ENCODE measurements around the gene MTMR1.

Gene MTMR1

GRCh38 chrX:150697641-150698040 is 4.4 kb downstream of the MTMR1 start:
- DNase-seq: no peak

GRCh38 chrX:150698981-150699380 is 5.8 kb downstream of the MTMR1 start:
- DNase-seq: no peak

- no peak for DNase-seq
Measured at GRCh38 chrX:150700107-150700506, 6.9 kb downstream of the MTMR1 start.

- no peak for DNase-seq
Measured at GRCh38 chrX:150701377-150701776, 8.2 kb downstream of the MTMR1 start.

- DNase-seq: no peak
Measured at GRCh38 chrX:150702966-150703694, 9.9 kb downstream of the MTMR1 start.

- no peak for DNase-seq
Measured at GRCh38 chrX:150703695-150703974, 10.4 kb downstream of the MTMR1 start.

- DNase-seq: no peak
Measured at GRCh38 chrX:150704030-150704613, 10.9 kb downstream of the MTMR1 start.

GRCh38 chrX:150712619-150713018 is 19.4 kb downstream of the MTMR1 start:
- no peak for DNase-seq

- no peak for DNase-seq
Measured at GRCh38 chrX:150715184-150715583, 22.0 kb downstream of the MTMR1 start.

GRCh38 chrX:150719621-150720020 is 26.4 kb downstream of the MTMR1 start:
- no peak for DNase-seq

GRCh38 chrX:150729956-150730355 is 36.8 kb downstream of the MTMR1 start:
- DNase-seq: no peak

- no peak for DNase-seq
Measured at GRCh38 chrX:150730719-150731118, 37.5 kb downstream of the MTMR1 start.

GRCh38 chrX:150731795-150732194 is 38.6 kb downstream of the MTMR1 start:
- no peak for DNase-seq

- DNase-seq: no peak
Measured at GRCh38 chrX:150736475-150736874, 43.3 kb downstream of the MTMR1 start.

GRCh38 chrX:150752124-150752523 is 58.9 kb downstream of the MTMR1 start:
- DNase-seq: no peak

GRCh38 chrX:150753357-150753756 is 60.2 kb downstream of the MTMR1 start:
- no peak for DNase-seq

- no peak for DNase-seq
Measured at GRCh38 chrX:150753968-150754367, 60.8 kb downstream of the MTMR1 start.

- DNase-seq: no peak
Measured at GRCh38 chrX:150757371-150757770, 64.2 kb downstream of the MTMR1 start.

GRCh38 chrX:150759568-150760416 is 66.6 kb downstream of the MTMR1 start:
- no peak for DNase-seq

GRCh38 chrX:150761176-150761818 is 68.1 kb downstream of the MTMR1 start:
- no peak for DNase-seq

- no peak for DNase-seq
Measured at GRCh38 chrX:150761819-150762216, 68.6 kb downstream of the MTMR1 start.

- DNase-seq: no peak
Measured at GRCh38 chrX:150762258-150763165, 69.3 kb downstream of the MTMR1 start.
